GM12801 (cell line): ENCODE data around the gene CEP295NL.

Source experiments
- TF ChIP-seq, protein P1 (sequence below): IDR thresholded peaks from one replicate; pipeline ENCODE4 v1.5.1; 2011; ENCODE audit warnings: control low read depth; ENCODE audit not compliant: insufficient read length; ENCODE audit errors: extremely low read depth

The CEP295NL gene

DNA sequence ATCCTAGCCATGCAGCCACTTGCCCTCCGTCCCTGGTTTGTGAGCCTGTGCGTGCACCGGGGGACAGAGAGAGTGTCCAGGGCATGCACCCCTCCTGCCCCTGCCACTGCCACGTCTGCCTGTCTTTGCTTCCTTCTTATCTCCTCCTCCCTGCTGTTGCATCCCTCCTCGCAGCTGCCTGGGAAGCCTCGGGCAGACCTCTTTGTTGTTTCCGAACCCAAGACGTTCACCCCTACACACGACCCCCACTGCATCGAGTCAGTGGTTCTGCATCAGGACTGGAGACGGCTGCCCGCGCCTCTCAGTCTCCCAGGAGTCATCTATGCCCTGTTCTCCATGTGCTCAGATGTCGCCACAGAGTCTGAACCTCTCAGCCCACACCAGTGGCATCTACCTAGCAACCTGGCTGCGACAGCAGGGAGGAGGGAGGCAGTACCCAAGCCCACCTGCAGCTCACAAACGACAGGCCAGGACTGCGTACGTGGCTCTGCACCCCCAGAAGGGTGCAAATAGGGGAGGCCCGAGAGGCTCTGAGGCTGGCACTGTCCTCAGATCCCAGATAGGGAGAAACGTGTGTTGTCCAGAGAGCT, 17.0 kb upstream of the CEP295NL start:
- TF ChIP-seq, protein P1, sequence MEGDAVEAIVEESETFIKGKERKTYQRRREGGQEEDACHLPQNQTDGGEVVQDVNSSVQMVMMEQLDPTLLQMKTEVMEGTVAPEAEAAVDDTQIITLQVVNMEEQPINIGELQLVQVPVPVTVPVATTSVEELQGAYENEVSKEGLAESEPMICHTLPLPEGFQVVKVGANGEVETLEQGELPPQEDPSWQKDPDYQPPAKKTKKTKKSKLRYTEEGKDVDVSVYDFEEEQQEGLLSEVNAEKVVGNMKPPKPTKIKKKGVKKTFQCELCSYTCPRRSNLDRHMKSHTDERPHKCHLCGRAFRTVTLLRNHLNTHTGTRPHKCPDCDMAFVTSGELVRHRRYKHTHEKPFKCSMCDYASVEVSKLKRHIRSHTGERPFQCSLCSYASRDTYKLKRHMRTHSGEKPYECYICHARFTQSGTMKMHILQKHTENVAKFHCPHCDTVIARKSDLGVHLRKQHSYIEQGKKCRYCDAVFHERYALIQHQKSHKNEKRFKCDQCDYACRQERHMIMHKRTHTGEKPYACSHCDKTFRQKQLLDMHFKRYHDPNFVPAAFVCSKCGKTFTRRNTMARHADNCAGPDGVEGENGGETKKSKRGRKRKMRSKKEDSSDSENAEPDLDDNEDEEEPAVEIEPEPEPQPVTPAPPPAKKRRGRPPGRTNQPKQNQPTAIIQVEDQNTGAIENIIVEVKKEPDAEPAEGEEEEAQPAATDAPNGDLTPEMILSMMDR: no peak

DNA sequence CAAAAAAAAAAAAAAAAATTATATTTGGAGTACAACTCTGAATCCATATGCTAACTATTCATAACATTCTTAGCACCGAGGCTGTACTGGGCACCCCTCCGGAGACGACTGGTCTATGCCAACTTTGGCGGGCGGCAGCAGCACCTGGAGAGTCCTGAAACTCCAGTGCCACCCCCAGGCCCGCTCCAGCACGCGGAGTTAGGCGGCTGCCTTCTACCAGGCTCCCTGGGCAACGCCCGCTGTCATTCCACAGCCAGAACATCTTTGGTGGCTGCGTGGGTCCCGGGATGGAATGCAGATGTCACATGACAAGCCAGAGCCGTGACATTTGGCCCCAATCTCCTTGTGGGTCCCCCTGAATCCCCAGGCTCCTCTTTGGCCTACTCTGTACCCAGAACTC, 16.0 kb upstream of the CEP295NL start:
- TF ChIP-seq, protein P1: no peak

- TF ChIP-seq, protein P1: no peak
Observed at GRCh38 chr17:78917451-78918275, 14.7 kb upstream of the CEP295NL start.

DNA sequence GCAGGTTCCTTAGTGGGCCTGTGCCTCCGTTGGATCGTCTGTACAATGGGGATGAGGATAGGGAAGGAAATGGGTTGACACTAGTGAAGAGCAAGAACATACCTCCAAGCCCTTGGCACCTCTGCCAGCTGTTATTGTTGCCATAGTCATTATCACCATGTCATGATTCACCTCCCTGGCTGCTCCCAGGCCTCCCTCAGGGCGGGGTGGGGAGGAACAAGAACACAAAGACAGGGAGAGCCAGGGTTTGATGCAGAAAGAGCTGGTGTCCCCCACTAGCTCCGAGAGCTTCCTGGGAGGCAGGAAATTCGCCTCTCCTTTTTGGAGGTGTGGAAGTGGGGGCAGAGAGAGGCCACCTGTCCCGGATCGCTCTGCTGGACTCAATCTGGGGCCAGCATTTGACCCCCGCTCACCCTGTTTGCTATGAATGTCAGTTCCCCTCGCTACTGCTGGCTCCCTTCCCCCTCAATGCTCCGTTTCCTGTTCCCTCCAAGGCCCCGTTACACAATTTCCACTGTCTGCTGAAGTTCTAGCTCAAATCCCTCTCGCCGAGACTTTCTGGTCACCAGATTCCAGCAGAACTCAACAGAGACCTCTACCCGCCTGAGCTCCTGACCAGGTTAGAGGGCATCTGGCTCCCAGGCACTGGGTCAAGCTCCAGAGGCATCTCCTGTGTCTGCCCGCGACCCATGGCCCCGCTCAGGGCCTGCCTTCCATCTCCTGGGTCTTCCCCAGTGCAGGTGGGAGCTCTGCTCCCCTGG, 13.1 kb upstream of the CEP295NL start:
- TF ChIP-seq, protein P1: no peak

DNA sequence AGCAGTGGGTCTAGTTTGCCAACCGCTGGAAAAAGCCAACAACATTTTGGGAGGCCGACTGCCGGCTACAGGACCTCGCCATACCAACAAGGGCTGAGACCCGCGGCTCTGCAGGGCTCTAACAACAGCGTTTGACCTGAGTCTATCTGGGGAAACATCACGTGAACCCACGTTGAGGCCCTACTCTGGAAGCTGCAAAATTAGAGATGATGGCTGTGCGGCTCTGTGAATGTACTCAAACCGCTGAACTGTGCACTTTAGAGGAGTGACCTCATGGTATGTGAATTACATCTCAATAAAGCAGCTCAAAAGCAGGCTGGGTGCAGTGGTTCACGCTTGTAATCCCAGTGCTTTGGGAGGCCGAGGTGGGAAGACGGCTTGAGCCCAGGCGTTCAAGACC, 10.1 kb upstream of the CEP295NL start:
- TF ChIP-seq, protein P1: no peak

DNA sequence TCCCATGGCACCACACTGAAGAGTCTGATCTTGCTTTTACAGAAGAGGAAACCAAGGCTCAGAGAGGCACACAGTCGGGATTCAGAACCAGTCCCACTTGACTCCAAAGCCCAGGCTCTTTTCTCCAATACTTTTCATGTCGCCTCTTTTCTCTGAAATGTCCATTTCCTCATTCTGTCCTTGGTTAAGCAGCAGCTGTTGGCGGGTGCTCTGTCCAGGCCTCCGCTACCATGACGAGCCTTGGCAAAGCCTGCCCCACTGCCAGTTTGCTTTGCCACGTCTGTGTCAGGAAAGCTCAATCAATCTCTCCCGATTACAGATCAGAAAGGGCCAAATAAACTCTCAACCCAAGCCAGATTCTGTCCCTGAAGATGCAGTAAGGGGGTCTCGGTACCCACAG, 9.1 kb upstream of the CEP295NL start:
- TF ChIP-seq, protein P1: no peak

DNA sequence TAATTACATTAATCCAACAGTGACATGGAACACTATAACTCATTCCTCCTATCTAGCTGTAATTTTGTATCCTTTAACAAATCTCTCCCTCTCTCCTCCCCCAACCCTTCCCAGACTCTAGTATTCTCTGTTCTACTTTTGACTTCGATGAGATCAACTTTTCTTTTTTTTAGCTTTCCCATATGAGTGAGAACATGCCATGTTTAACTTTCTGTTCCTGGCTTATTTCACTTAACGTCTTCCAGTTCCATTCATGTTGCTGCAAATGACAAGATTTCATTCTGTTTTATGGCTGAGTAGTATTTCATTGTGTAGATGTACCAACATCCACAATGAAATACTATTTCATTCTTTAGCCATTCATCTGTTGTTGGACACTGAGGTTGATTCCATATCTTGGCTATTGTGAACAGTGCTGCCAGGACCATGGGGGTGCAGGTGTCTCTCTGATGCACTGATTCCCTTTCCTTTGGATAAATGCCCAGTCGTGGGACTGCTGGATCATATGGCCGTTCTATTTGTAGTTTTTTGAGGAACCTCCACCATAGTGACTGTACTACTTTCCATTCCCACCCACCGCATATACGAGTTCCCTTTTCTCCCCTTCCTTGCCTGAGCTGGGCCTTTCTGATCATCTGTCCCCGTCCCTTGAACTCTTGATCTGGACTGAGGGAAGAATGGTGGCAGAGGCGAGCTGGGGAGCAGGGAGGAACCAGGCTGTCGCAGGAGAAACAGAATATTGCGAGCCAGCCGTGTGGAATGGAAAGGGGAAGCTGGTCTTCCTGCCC, 7.7 kb upstream of the CEP295NL start:
- TF ChIP-seq, protein P1: no peak
